NCI-H748 (cell line): ENCODE data around the gene RERE.

Experiments used
- DNase-seq: peaks from one replicate; lab custom pipeline; 2025; ENCODE audit not compliant: unreplicated experiment; lab: John Stamatoyannopoulos, UW

RERE gene

GRCh38 chr1:8418301-8418700 lies 399.1 kb downstream of the RERE start:
- no peak for DNase-seq

GRCh38 chr1:8417625-8418024 lies 399.8 kb downstream of the RERE start:
- no peak for DNase-seq

GRCh38 chr1:8416881-8417280 lies 400.6 kb downstream of the RERE start:
- DNase-seq, result no peak

- DNase-seq, result no peak
Measured at GRCh38 chr1:8415526-8416278, 401.7 kb downstream of the RERE start.

- DNase-seq, result no peak
Measured at GRCh38 chr1:8412183-8412831, 405.1 kb downstream of the RERE start.

- no peak for DNase-seq
Measured at GRCh38 chr1:8411803-8412182, 405.6 kb downstream of the RERE start.

GRCh38 chr1:8410791-8411190 lies 406.6 kb downstream of the RERE start:
- DNase-seq, result no peak

- no peak for DNase-seq
Measured at GRCh38 chr1:8409606-8410005, 407.8 kb downstream of the RERE start.

GRCh38 chr1:8409106-8409505 lies 408.3 kb downstream of the RERE start:
- DNase-seq, result no peak

- no peak for DNase-seq
Measured at GRCh38 chr1:8408151-8408839, 409.1 kb downstream of the RERE start.

- no peak for DNase-seq
Measured at GRCh38 chr1:8407652-8408051, 409.8 kb downstream of the RERE start.

- no peak for DNase-seq
Measured at GRCh38 chr1:8406960-8407359, 410.5 kb downstream of the RERE start.

- DNase-seq, result no peak
Measured at GRCh38 chr1:8406011-8406410, 411.4 kb downstream of the RERE start.

GRCh38 chr1:8404460-8405370 lies 412.7 kb downstream of the RERE start:
- DNase-seq, result no peak

- DNase-seq, result no peak
Measured at GRCh38 chr1:8402109-8402710, 415.2 kb downstream of the RERE start.

GRCh38 chr1:8398677-8399076 lies 418.8 kb downstream of the RERE start:
- DNase-seq, result no peak

- no peak for DNase-seq
Measured at GRCh38 chr1:8398086-8398485, 419.4 kb downstream of the RERE start.

GRCh38 chr1:8397511-8397910 lies 419.9 kb downstream of the RERE start:
- DNase-seq, result no peak

- DNase-seq, result no peak
Measured at GRCh38 chr1:8396786-8397406, 420.5 kb downstream of the RERE start.

- no peak for DNase-seq
Measured at GRCh38 chr1:8396083-8396785, 421.2 kb downstream of the RERE start.
